AG04449 (cell line): ENCODE measurements around the gene ZBTB46.

Experiments used
- CTCF ChIA-PET: fragments of 350-600 bp; formaldehyde crosslinking; extraction: SDS; loops from one replicate; lab custom pipeline; 2021; ENCODE audit warnings: antibody characterized with exemption; lab: Yijun Ruan, JAX
- POLR2A ChIA-PET: fragments of 400-600, 350-600 bp; formaldehyde crosslinking; extraction: SDS; loops from one replicate; lab custom pipeline; 2020; ENCODE audit warnings: antibody characterized with exemption, inconsistent platforms; lab: Yijun Ruan, JAX
- DNase-seq: peaks from one replicate; pipeline ENCODE4 v3.0.0-alpha.2; 2010; ENCODE audit warnings: low read depth, low spot score
- H3K4me3 ChIP-seq: 2 replicates; pipeline ENCODE4 v1.5.1; 2011; ENCODE audit warnings: low read depth, mild to moderate bottlenecking, control low read depth, low read length
- TF ChIP-seq, protein P1 (sequence below): IDR thresholded peaks from one replicate; pipeline ENCODE4 v1.5.1; 2011; ENCODE audit warnings: mild to moderate bottlenecking, moderate library complexity, low read length, control low read depth, inconsistent platforms; ENCODE audit not compliant: insufficient read depth; ENCODE audit errors: missing control alignments

Gene ZBTB46

DNA sequence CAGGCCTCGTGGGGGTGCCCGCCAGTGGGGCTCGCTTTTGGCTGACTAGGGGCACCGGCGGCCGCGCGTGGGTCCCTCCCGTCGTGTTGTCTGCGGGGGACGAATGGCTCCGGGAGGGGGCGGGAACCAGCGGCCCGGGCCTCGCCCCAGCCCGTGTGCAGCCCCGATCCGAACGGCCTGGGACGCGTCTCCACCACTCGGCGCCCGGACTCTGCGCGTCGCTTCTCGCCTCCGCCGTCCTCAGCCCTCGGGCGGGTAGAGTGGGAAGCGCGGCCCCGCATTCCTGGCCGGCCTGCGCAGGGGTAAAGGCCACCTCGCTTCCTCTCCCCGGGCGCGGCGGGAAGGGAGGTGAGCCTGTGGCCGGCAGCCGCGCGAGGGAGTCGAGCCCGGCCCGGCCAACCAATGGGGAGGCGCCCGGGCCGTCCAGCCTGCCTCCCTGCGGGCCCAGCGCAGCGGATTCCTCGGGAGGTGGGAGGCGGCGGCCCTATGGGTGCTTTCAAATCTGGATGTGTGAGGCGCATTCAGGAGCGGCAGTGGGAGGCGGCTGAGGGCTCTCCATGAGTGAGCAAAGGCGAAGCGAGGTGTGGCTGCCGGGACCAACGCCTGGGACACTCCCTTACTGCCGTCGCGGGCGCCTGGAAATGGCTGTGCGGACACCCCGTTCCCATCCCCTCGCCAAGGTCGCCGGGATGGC is 1.1 kb upstream of the ZBTB46 start:
- DNase-seq: no peak
- ChIA-PET CTCF (no interaction called here), POLR2A (no interaction called here)
- TF ChIP-seq, protein P1, sequence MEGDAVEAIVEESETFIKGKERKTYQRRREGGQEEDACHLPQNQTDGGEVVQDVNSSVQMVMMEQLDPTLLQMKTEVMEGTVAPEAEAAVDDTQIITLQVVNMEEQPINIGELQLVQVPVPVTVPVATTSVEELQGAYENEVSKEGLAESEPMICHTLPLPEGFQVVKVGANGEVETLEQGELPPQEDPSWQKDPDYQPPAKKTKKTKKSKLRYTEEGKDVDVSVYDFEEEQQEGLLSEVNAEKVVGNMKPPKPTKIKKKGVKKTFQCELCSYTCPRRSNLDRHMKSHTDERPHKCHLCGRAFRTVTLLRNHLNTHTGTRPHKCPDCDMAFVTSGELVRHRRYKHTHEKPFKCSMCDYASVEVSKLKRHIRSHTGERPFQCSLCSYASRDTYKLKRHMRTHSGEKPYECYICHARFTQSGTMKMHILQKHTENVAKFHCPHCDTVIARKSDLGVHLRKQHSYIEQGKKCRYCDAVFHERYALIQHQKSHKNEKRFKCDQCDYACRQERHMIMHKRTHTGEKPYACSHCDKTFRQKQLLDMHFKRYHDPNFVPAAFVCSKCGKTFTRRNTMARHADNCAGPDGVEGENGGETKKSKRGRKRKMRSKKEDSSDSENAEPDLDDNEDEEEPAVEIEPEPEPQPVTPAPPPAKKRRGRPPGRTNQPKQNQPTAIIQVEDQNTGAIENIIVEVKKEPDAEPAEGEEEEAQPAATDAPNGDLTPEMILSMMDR: no peak
- H3K4me3 ChIP-seq: no peak overlapping the region; the same call in 1 of the 2 replicates

DNA sequence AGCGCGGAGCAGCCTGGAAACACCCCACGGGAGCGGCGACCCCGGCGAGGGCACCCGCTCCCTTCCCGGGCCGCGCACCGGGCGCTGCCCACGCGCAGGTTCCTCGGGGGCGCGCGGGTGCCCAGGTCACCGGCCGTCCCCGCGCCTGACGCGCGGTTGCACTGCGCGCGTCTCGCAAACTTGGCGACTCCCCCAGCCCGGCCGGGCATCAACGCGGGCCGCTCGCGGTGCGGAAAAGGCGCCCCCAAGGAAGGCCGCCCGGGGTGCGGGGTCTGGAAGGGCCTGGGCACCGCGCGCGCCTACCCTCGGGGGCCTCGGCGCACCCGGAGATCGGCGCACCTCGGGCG is 555 bp upstream of the ZBTB46 start:
- no peak for DNase-seq
- ChIA-PET CTCF (no interaction called here), POLR2A (no interaction called here)
- TF ChIP-seq, protein P1: no peak
- H3K4me3 ChIP-seq: peak overlapping the region; percentile 48

DNA sequence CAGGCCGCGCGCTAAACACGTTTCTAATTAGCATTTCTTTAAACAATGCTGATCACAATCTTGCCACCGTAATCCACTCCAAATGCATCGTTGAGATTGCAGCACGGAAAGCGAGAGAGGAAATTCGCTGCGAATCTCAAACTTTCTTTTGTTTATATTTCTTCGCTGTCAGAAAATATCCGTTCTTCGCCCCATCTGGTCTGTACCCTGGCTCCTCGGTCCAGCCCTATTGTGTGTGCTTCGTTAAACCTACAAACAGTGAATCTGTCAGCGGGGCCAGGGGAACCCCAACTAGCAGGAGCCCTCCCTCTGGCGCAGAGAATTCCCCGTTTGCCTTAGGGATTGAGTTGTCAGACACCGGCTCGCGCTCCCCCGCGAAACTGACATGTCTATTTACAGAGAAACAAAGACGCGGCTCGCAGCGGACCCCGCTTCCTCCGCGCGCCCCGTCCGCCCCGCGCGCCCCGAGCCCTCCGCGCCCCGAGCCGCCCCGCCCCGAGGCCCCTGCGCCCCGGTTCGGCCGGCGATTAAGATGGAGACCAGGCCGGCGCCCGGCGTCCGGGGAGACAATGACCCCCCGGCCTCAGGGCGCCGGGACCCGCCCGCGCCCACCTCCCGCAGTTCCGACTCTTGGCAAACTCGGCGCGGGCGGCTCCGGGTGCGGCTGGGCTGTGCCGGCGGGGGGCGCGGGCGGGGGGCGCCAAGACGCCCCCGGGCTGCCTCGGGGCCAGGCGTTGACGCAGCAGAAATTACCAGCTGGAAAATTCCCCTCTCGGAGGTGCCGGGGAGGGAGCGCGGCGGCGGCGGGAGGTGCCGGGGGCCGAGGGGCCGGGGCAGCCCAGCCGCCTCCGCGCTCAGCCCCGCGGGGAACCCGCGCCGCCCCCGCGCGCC is 874 bp downstream of the ZBTB46 start:
- CTCF ChIA-PET: interaction anchor here (0.6 kb wide), 1 partner anchor 231 kb away, joined by 3 read pairs; no protein-coding TSS in a partner anchor
- peak overlapping the region; percentile 43 for H3K4me3 ChIP-seq

DNA sequence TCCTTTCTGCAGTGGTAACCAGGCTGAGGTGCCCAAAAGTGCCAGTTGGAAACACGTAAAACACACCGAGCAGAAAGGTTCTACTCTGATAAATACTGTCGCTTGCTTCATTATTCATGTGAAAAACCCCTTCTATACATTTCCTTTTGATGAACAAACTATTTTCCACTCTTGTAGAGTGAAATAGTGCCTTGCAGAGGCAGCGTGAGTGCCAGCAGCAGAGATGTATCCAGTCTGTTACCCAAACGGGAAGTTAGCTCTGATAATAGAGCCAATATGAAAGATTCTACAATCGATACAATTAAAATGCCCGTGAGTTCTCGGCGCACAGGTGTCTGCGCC is 1.5 kb downstream of the ZBTB46 start:
- ChIA-PET CTCF (no interaction called here), POLR2A (no interaction called here)
- H3K4me3 ChIP-seq: peak overlapping the region; percentile 43
- no peak for DNase-seq
- TF ChIP-seq, protein P1: no peak

More for the DNA sequence above, 874 bp downstream of the ZBTB46 start:
- no peak for DNase-seq
- POLR2A ChIA-PET: no interaction called here
- TF ChIP-seq, protein P1: no peak

DNA sequence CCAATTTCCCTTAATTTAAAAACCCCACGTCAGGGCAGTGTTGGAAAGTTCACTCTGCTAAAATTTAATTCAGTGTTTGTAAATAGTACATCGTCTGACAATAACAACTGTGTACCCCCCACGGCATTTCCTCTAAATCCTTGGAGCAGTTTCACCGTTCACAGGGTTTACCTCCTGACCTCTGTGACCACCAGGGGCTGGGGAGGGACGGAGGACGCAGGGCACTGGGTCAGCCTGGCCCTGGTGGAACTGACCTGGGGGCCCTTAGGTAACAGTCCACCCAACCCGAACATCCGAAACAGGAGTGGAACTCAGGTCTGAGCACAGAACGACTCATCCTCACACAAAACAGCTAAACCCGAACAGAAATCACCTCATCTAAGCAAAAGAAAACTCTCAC is 2.1 kb downstream of the ZBTB46 start:
- POLR2A ChIA-PET: no interaction called here
- H3K4me3 ChIP-seq: no peak overlapping the region
- TF ChIP-seq, protein P1: no peak
- CTCF ChIA-PET: no interaction called here
- DNase-seq: no peak

DNA sequence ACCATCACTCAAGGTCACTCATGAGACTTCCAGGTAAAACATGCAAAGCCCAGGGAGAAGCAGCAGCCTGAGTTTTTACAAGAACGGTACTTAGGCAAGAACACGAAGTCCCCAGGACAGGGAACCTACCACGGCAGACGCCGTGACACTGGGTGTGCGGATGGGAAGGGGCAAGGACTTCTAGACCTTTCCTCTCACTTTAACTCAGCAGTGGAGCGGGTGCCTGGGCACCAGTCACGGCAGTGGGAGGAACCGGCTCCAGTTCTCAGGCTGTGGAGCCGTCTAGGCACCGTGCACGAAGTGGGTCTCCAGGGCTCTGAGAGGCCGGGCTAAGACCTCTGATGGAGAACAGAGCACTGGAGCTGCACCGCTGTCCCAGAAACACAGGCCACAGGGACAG is 2.5 kb downstream of the ZBTB46 start:
- POLR2A ChIA-PET: no interaction called here
- TF ChIP-seq, protein P1: no peak
- H3K4me3 ChIP-seq: no peak overlapping the region
- DNase-seq: no peak
- CTCF ChIA-PET: no interaction called here
